ENCODE results near the gene MAFF. TPM values are rescaled to one million over a fixed set of nuclear protein-coding genes. Genes with fewer than 3 reads are reported as not detected.

The MAFF gene
- total RNA-seq, 1 experiment from 2014 or later: 5.8 TPM

GRCh38 chr22:38167988-38168407 lies 33.8 kb upstream of the MAFF start:
- peaks cover 15 to 30% (median 24%) of the 10 kb centered on the region in 3 experiments; a peak in 6 of 7 replicates for H3K36me3 Mint-ChIP-seq (ENCODE audit: insufficient read depth in 1 of 3, low read depth in 3 of 3)
- no peaks in the 10 kb centered on the region for H3K9me3 Mint-ChIP-seq
- DNase-seq: no peak
- H3K4me1 Mint-ChIP-seq: peaks cover 2 to 11% of the 10 kb centered on the region in 2 experiments; a peak in 3 of 4 replicates
- Histone ChIP-seq H3K27ac (ENCODE audit: insufficient read length, low read depth, low read length) (no peak overlapping the region), H4K5ac (ENCODE audit: insufficient read length, low read depth, low read length) (no peak overlapping the region), H3K4me1 (ENCODE audit: insufficient read depth, low read length) (no peaks in the 10 kb centered on the region), H3K18ac (ENCODE audit: insufficient read length, low read depth, low read length) (no peak overlapping the region), H2BK20ac (ENCODE audit: low read depth, low read length, poor library complexity, severe bottlenecking) (no peak overlapping the region), H3K23ac (ENCODE audit: insufficient read length, low read depth, low read length) (no peak overlapping the region), H3K27me3 (ENCODE audit: insufficient read depth, low read length) (no peaks in the 10 kb centered on the region), H3K9ac (ENCODE audit: extremely low read depth, insufficient read length, low read length) (no peak overlapping the region), H4K20me1 (ENCODE audit: control insufficient read depth, insufficient read depth, insufficient read length) (no peaks in the 10 kb centered on the region), H3K9me3 (ENCODE audit: control insufficient read depth, low read depth, low read length) (no peaks in the 10 kb centered on the region), H3T11ph (ENCODE audit: low read length) (no peak overlapping the region), H2BK15ac (ENCODE audit: low read depth, low read length) (no peak overlapping the region), H3K4me2 (ENCODE audit: insufficient read depth, insufficient read length, low read length) (no peak overlapping the region), H4K8ac (replicated peaks; ENCODE audit: insufficient read length, low read depth, low read length) (no peak overlapping the region), H3K56ac (ENCODE audit: insufficient read length, low read depth, low read length) (no peak overlapping the region), H4K91ac (ENCODE audit: insufficient read length, low read depth, low read length) (no peak overlapping the region), H2AFZ (ENCODE audit: low read length) (no peak overlapping the region), H2BK120ac (ENCODE audit: low read depth, low read length, poor library complexity, severe bottlenecking) (no peak overlapping the region), H2BK12ac (ENCODE audit: insufficient read length, low read depth, low read length) (no peak overlapping the region), H3K14ac (ENCODE audit: insufficient read depth, low read length) (no peak overlapping the region), H2AK5ac (ENCODE audit: insufficient read length, low read length) (no peak overlapping the region), H3K4ac (ENCODE audit: low read depth, low read length) (no peak overlapping the region), H3K23me2 (ENCODE audit: insufficient read length, low read depth, low read length, poor library complexity, severe bottlenecking) (no peaks in the 10 kb centered on the region), H3K79me1 (ENCODE audit: insufficient read depth, low read depth, low read length, poor library complexity, severe bottlenecking) (no peaks in the 10 kb centered on the region), H3K79me2 (ENCODE audit: insufficient read depth, low read length) (no peaks in the 10 kb centered on the region), H2BK5ac (ENCODE audit: insufficient read length, low read length) (no peak overlapping the region)
- no CpG with 5 or more reads among the region's 7 CpGs for WGBS (ENCODE audit: extremely low coverage, insufficient read length, low lambda C conversion rate)
- no peaks in the 10 kb centered on the region for H3K27me3 Mint-ChIP-seq (ENCODE audit: low read depth)
- TF ChIP-seq CTCF (conservative IDR thresholded peaks at IDR 0.05): no peak
- H3K4me3 Mint-ChIP-seq: no peak overlapping the region
- H3K27ac Mint-ChIP-seq: no peak overlapping the region
